Epithelial cell of esophagus (primary cell): Measurements from ENCODE around the gene URI1.

Experiments used
- DNase-seq: peaks from one replicate; pipeline ENCODE4 v3.0.0; 2010; ENCODE audit warnings: low read depth
- H3K4me3 ChIP-seq: 2 replicates; pipeline ENCODE4 v1.5.1; 2011; ENCODE audit warnings: mild to moderate bottlenecking, low read length, control low read depth
- CTCF ChIP-seq: IDR thresholded peaks from 2 replicates; pipeline ENCODE4 v1.5.1; 2011; ENCODE audit warnings: low read depth, mild to moderate bottlenecking, low read length, control low read depth, inconsistent platforms; ENCODE audit not compliant: insufficient read depth; ENCODE audit errors: missing control alignments

The URI1 gene

GRCh38 chr19:29952177-29952576 is 10.1 kb downstream of the URI1 start:
- peak; percentile 38 for DNase-seq
- no peak for TF ChIP-seq CTCF
- no peak overlapping the region for H3K4me3 ChIP-seq

GRCh38 chr19:29952646-29953045 is 10.6 kb downstream of the URI1 start:
- H3K4me3 ChIP-seq: no peak overlapping the region
- no peak for TF ChIP-seq CTCF
- DNase-seq: no peak

- no peak for TF ChIP-seq CTCF
These were observed 11.6 kb downstream of the URI1 start for GRCh38 chr19:29953352-29954247.

GRCh38 chr19:29956855-29957254 is 14.8 kb downstream of the URI1 start:
- TF ChIP-seq CTCF: no peak
- DNase-seq: no peak
- H3K4me3 ChIP-seq: no peak overlapping the region

More at GRCh38 chr19:29953352-29954247, 11.6 kb downstream of the URI1 start:
- no peak overlapping the region for H3K4me3 ChIP-seq
- DNase-seq: no peak

GRCh38 chr19:29961311-29961710 is 19.3 kb downstream of the URI1 start:
- H3K4me3 ChIP-seq: no peak overlapping the region
- no peak for TF ChIP-seq CTCF
- no peak for DNase-seq

- DNase-seq: no peak
- H3K4me3 ChIP-seq: no peak overlapping the region
- TF ChIP-seq CTCF: no peak
These were observed 20.8 kb downstream of the URI1 start for GRCh38 chr19:29962793-29963192.

GRCh38 chr19:29963576-29963975 is 21.5 kb downstream of the URI1 start:
- no peak overlapping the region for H3K4me3 ChIP-seq
- no peak for TF ChIP-seq CTCF
- DNase-seq: no peak
